Epithelial cell of alveolus of lung (primary cell): ENCODE measurements around the gene EOGT. TPM values are rescaled to one million over a fixed set of nuclear protein-coding genes. Genes with fewer than 3 reads are reported as not detected.

Experiments
- total RNA-seq: library from RNA; depleted of rRNA; stranded (reverse); fragments of >200 nt; gene quantifications from 2 replicates; pipeline ENCODE4 v1.2.1, GENCODE V29; 2015

Gene EOGT
- total RNA-seq, result 12.9 and 24.8 TPM in 2 replicates

DNA sequence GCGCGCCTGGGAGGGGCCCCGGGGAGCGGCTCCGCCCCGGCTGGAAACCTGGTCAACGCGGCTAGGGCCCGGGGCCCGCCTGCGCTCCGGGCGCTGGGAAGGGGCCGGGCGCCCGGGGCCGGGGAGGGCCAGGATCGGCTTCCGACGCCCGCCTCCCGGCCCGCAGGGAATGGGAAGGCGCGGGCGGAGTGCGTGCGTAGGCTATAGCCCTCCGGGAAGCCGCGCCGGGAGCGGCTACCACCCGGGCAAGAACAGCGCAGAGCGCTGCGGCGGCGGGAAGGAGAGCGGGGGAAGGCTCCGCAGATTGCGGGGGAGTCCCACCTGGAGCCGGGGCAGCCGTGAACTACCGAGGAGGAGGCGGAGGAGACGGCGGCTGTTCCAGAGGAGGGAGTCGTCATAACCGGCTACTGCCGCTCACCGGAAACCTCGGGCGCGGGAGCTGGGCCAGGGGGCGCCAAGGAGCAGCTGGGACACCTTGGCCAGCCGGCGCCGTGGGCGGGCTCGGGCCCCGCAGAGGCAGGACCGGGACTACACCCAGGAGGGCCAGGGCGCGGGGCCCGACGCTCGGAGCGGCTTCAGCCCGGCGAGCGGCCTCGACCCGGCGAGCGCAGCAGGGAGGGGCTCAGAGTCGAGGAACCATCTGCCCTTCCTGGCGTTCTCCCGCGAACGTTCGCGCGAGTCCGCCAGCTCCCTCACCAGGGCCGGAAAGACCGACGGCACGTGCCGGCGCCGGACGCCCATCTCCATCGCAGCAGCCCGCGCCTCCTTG lies at the start of gene EOGT:
Gene EOGT (minus strand): TSS at position 432 of the 769 bp plus-strand sequence. CDS start 3,838 bp downstream, outside the sequence.

GRCh38 chr3:69051756-69052471 lies 38.4 kb upstream of the EOGT start, which contains the start of gene TMF1:
Gene TMF1 (minus strand): TSS chr3:69052333. CDS start chr3:69052086, 247 bp downstream.

Other genes with a start within 250 kb of the EOGT start
- gene TAFA4, start 81.1 kb downstream of the EOGT start, total RNA-seq, result 0.13 TPM in 1 of 2 replicates, not detected in the other
- gene TMF1, start 38.6 kb upstream of the EOGT start, total RNA-seq, result 18.0 and 33.5 TPM in 2 replicates
- 44.0 and 77.7 TPM in 2 replicates for gene UBA3, start 66.7 kb upstream of the EOGT start, total RNA-seq
- 132 and 179 TPM in 2 replicates for gene ARL6IP5, start 71.3 kb upstream of the EOGT start, total RNA-seq
- 0.08 TPM in 1 of 2 replicates, not detected in the other for gene LMOD3, start 108.9 kb upstream of the EOGT start, total RNA-seq